H1 (cell line): Measurements from ENCODE around the gene TUT4. TPM values are rescaled to one million over a fixed set of nuclear protein-coding genes. Genes with fewer than 3 reads are reported as not detected.
A peak's percentile ranks its signal among the peaks of the same experiment; 100 is the strongest.

Experiments
- CTCF ChIA-PET: fragments of 300-600 bp; sonication (Branson Sonifier 250); formaldehyde crosslinking; loops from one replicate; lab custom pipeline; 2021; ENCODE audit not compliant: partially characterized antibody; lab: Charles Lee
- POLR2A ChIA-PET: fragments of 300-600 bp; sonication (Branson Sonifier 250); formaldehyde crosslinking; loops from one replicate; lab custom pipeline; 2021; ENCODE audit warnings: inconsistent platforms; ENCODE audit not compliant: partially characterized antibody; lab: Charles Lee
- DNase-seq, 2 experiments: peaks; one replicate each; pipeline versions ENCODE4 v3.0.0 to v3.0.0-alpha.2; 2010 to 2022; ENCODE audit warnings: low spot score in 2 of 2, low read depth in 1 of 2, mixed read lengths in 1 of 2
- FAIRE-seq: peaks from 2 replicates; lab custom pipeline; 2011; peaks lifted over from hg19 to GRCh38; lab: Jason Lieb, UNC
- H2AFZ ChIP-seq: 2 replicates; pipeline ENCODE4 v1.8.1; 2012; ENCODE audit warnings: low read length, inconsistent platforms
- H2AK5ac ChIP-seq: 2 replicates; pipeline ENCODE4 v1.6.1; 2013; ENCODE audit warnings: low read depth, low read length
- H2BK120ac ChIP-seq: replicated peaks from 2 replicates; pipeline ENCODE3; 2013; ENCODE audit warnings: low read depth, low read length, inconsistent platforms
- H2BK12ac ChIP-seq: 2 replicates; pipeline ENCODE4 v1.6.1; 2013; ENCODE audit warnings: low read depth, low read length
- H2BK15ac ChIP-seq: 2 replicates; pipeline ENCODE4 v1.6.1; 2013; ENCODE audit warnings: low read length
- H2BK20ac ChIP-seq: 2 replicates; pipeline ENCODE4 v1.6.1; 2013; ENCODE audit warnings: low read length
- H2BK5ac ChIP-seq: 2 replicates; pipeline ENCODE4 v1.6.1; 2013; ENCODE audit warnings: low read depth, low read length
- H3K14ac ChIP-seq: 2 replicates; pipeline ENCODE4 v1.6.1; 2013; ENCODE audit warnings: inconsistent platforms; ENCODE audit not compliant: insufficient read length
- H3K18ac ChIP-seq: 2 replicates; pipeline ENCODE4 v1.6.1; 2013; ENCODE audit warnings: low read length; ENCODE audit errors: extremely low read depth
- H3K23ac ChIP-seq: 2 replicates; pipeline ENCODE4 v1.6.1; 2013; ENCODE audit warnings: inconsistent platforms; ENCODE audit not compliant: insufficient read length
- H3K23me2 ChIP-seq: 2 replicates; pipeline ENCODE4 v1.6.1; 2013; ENCODE audit warnings: low read depth, low read length
- H3K27ac ChIP-seq: 2 replicates; pipeline ENCODE4 v1.6.1; 2011; ENCODE audit warnings: low read depth, low read length, inconsistent platforms
- H3K27me3 ChIP-seq, 4 experiments: replicated peaks in 1 of 4; 1 replicate in 1 of 4; 2 replicates in 3 of 4; pipeline versions ENCODE4 v1.6.1 to v1.8.1; 2011 to 2013; ENCODE audit warnings: low read length in 3 of 4, mild to moderate bottlenecking in 3 of 4, inconsistent platforms in 2 of 4, mixed read lengths in 2 of 4, moderate library complexity in 1 of 4; ENCODE audit not compliant: control insufficient read depth in 3 of 4, insufficient read depth in 3 of 4; ENCODE audit errors: extremely low read depth in 1 of 4
- H3K36me3 ChIP-seq, 4 experiments: 2 replicates each; pipeline versions ENCODE4 v1.6.1 to v1.8.1; 2011 to 2013; ENCODE audit warnings: mild to moderate bottlenecking in 4 of 4, low read length in 3 of 4, moderate library complexity in 2 of 4, control low read depth in 1 of 4, inconsistent platforms in 1 of 4; ENCODE audit not compliant: insufficient read depth in 4 of 4, control insufficient read depth in 2 of 4
- H3K4ac ChIP-seq: replicated peaks from 2 replicates; pipeline ENCODE3; 2013; ENCODE audit warnings: low read length, low read depth, mixed read lengths, inconsistent platforms; ENCODE audit not compliant: insufficient read length
- H3K4me1 ChIP-seq, 4 experiments: replicated peaks in 1 of 4; 1 replicate in 1 of 4; 2 replicates in 3 of 4; pipeline versions ENCODE4 v1.6.1 to v1.8.1; 2011 to 2013; ENCODE audit warnings: low read length in 3 of 4, inconsistent platforms in 2 of 4, mixed read lengths in 1 of 4; ENCODE audit not compliant: insufficient read depth in 4 of 4, control insufficient read depth in 3 of 4
- H3K4me2 ChIP-seq, 2 experiments: 2 replicates each; pipeline versions ENCODE4 v1.6.1 to v1.8.1; 2011 to 2013; ENCODE audit warnings: low read depth in 2 of 2, low read length in 2 of 2, control low read depth in 1 of 2, inconsistent platforms in 1 of 2, mild to moderate bottlenecking in 1 of 2; ENCODE audit not compliant: insufficient read depth in 1 of 2
- H3K4me3 ChIP-seq, 4 experiments: fragments of 200-600, 300-600 bp in 1 of 4; sonication (generic), shearing (Covaris generic), sonication (Bioruptor Twin) in 1 of 4; 2 replicates each; pipeline versions ENCODE4 v1.5.1 to v1.8.1; 2011 to 2016; ENCODE audit warnings: low read length in 4 of 4, low read depth in 3 of 4, control low read depth in 2 of 4, inconsistent platforms in 2 of 4, mild to moderate bottlenecking in 2 of 4, mixed read lengths in 1 of 4, moderate library complexity in 1 of 4; ENCODE audit not compliant: insufficient read depth in 2 of 4; ENCODE audit errors: extremely low read depth in 1 of 4
- H3K56ac ChIP-seq: replicated peaks from 2 replicates; pipeline ENCODE3; 2013; ENCODE audit warnings: low read depth, mild to moderate bottlenecking, mixed read lengths, low read length, inconsistent platforms; ENCODE audit not compliant: insufficient read length
- H3K79me1 ChIP-seq: 2 replicates; pipeline ENCODE4 v1.6.1; 2013; ENCODE audit warnings: low read depth, low read length, control low read depth
- H3K79me2 ChIP-seq, 2 experiments: 2 replicates each; pipeline versions ENCODE4 v1.6.1 to v1.8.1; 2012 to 2013; ENCODE audit warnings: low read length in 2 of 2, mild to moderate bottlenecking in 2 of 2, inconsistent platforms in 1 of 2; ENCODE audit not compliant: insufficient read depth in 2 of 2, control insufficient read depth in 1 of 2
- H3K9ac ChIP-seq, 4 experiments: replicated peaks in 1 of 4; 1 replicate in 1 of 4; 2 replicates in 3 of 4; pipeline versions ENCODE4 v1.6.1 to v1.8.1; 2011 to 2013; ENCODE audit warnings: low read depth in 3 of 4, low read length in 3 of 4, control low read depth in 2 of 4, mild to moderate bottlenecking in 2 of 4, moderate library complexity in 2 of 4, inconsistent platforms in 1 of 4; ENCODE audit errors: extremely low read depth in 1 of 4
- H3K9me3 ChIP-seq, 2 experiments: 2 replicates each; pipeline versions ENCODE4 v1.6.1 to v1.8.1; 2012 to 2013; ENCODE audit warnings: mild to moderate bottlenecking in 2 of 2, moderate library complexity in 2 of 2, control low read depth in 1 of 2, inconsistent platforms in 1 of 2, low read depth in 1 of 2, low read length in 1 of 2, mixed read lengths in 1 of 2; ENCODE audit not compliant: insufficient read depth in 2 of 2
- H4K20me1 ChIP-seq, 2 experiments: replicated peaks in 1 of 2; 2 replicates each; pipeline versions ENCODE3 to v1.8.1; 2011 to 2013; ENCODE audit warnings: inconsistent platforms in 2 of 2, low read length in 2 of 2, mild to moderate bottlenecking in 1 of 2; ENCODE audit not compliant: insufficient read depth in 2 of 2, control insufficient read depth in 1 of 2
- H4K5ac ChIP-seq: 2 replicates; pipeline ENCODE4 v1.6.1; 2013; ENCODE audit warnings: low read length, low read depth, mixed read lengths, inconsistent platforms; ENCODE audit not compliant: insufficient read length
- H4K8ac ChIP-seq: 2 replicates; pipeline ENCODE4 v1.8.0; 2013; ENCODE audit warnings: mild to moderate bottlenecking, moderate library complexity, low read length, inconsistent platforms; ENCODE audit not compliant: insufficient read depth; ENCODE audit errors: extremely low read depth
- H4K91ac ChIP-seq: replicated peaks from 2 replicates; pipeline ENCODE3; 2013; ENCODE audit warnings: low read length, mixed read lengths, inconsistent platforms; ENCODE audit not compliant: insufficient read length
- CBX8 ChIP-seq: fragments of 300-800, 300-1000 bp; sonication (generic); IDR thresholded peaks from 2 replicates; pipeline ENCODE4 v1.7.1; 2016; ENCODE audit warnings: low read depth, low read length, borderline replicate concordance
- RBBP5 ChIP-seq: IDR thresholded peaks from 2 replicates; pipeline ENCODE4 v1.7.1; 2012; ENCODE audit warnings: low read depth, mild to moderate bottlenecking, inconsistent platforms, low read length, moderate library complexity, borderline replicate concordance
- WGBS, 2 experiments: shearing (Covaris generic) in 1 of 2; methylation state at CpG; one replicate each; pipeline versions ENCODE4 v1.1.6 to v1.1.7; 2013 to 2015; ENCODE audit warnings: low lambda C conversion rate in 2 of 2, mixed read lengths in 2 of 2, inconsistent platforms in 1 of 2, low coverage in 1 of 2, missing lambda C conversion rate in 1 of 2; ENCODE audit not compliant: insufficient replicate concordance in 2 of 2, insufficient coverage in 1 of 2, insufficient read length in 1 of 2; ENCODE audit errors: extremely low coverage in 1 of 2, missing lambda C conversion rate in 1 of 2; 5-methylcytosine and 5-hydroxymethylcytosine counted together
- polyA plus RNA-seq, 7 experiments: library from polyadenylated mRNA; depleted of rRNA in 3 of 7; stranded (reverse) in 5 of 7; unstranded in 2 of 7; fragments of >200 nt in 5 of 7; fragments of 200-250 nt in 2 of 7; gene quantifications; 1 replicate in 5 of 7; 2 replicates in 1 of 7; 4 replicates in 1 of 7; pipeline versions ENCODE4 v1.2.1 to v1.2.3, GENCODE V29; 2011 to 2013; ENCODE audit warnings: missing spikeins in 2 of 7, mixed read lengths in 2 of 7
- total RNA-seq: library from RNA; stranded (reverse); fragmentation: NEBNext Ultra II Directional; extraction: Animal tissue kit (Norgen Biotek cat#: 25700); gene quantifications from 2 replicates; pipeline ENCODE4 v1.2.1, GENCODE V29; 2021

TUT4 gene
- total and polyA plus RNA-seq, 2 of the 8 experiments (the other 6 are each of a cell fraction or from before 2014, with no cell fraction given), result 54.5 to 63.3 TPM

DNA sequence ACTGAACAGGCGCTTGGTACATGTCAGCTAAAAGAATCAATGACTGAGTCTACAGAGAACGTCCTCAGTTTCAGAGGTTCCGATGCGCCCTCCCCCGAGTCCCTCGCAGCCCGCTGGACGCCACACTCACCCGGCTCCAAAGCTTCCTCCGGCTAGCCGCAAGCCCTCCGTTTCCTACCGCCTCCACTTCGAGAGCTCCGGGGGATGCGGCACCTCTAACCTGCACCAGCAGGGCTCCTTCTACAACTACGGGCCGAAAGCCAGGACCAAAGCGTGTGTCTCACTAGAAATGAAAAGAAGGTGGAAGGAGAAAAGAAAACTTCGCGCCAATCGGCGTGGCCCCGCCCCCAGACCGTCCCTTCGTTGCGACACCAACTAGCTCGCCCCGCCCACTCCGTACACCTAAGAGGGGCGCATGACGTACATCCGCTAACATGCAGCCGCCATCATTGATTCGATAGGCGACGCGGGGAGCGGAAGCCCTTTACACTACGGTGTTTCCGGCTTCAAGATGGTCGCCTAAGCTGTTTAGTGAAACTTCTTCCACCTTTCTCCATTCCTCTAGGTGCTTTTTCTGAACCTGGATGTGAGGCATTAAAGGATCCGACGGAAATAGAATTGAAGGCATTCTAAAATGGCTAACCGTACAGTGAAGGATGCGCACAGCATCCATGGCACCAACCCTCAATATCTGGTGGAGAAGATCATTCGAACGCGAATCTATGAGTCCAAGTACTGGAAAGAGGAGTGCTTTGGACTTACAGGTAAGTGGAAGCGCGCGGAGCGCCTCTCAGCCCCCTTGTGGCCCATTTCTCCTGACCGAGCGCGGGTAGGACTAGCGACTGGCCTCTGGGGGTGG is 148.5 kb downstream of the TUT4 start, which contains the start of the genes ORC1 and PRPF38A:
TSS of gene ORC1 (minus strand) at position 308 of the 859 bp plus-strand sequence. CDS start 2,200 bp downstream, outside the sequence.
TSS of gene PRPF38A (plus strand) at position 487 of the 859 bp plus-strand sequence. CDS start at position 635, 148 bp downstream.
- peak within 1 kb of the TSS; percentile 5 for H4K91ac ChIP-seq
- peak within 1 kb of the TSS; percentile 71 to 82 for H3K4me2 ChIP-seq
- H3K4ac ChIP-seq, result no peak within 1 kb of the TSS
- 1% methylated on average over 57 of the region's 57 CpGs; no CpG with 5 or more reads in 1 of the 2 experiments for WGBS, 2 experiments
- H4K5ac ChIP-seq, result peak within 1 kb of the TSS; percentile 95
- H4K20me1 ChIP-seq, result peaks cover 5 to 7% of the 10 kb centered on the region in 2 experiments
- no peak within 1 kb of the TSS for H2BK120ac ChIP-seq
- 0 out of 2 replicates have a peak, but pooled peaks cover 2% of the 10 kb centered on the region for H3K79me1 ChIP-seq
- peaks cover 5 to 68% of the 10 kb centered on the region in 2 experiments; a peak in 3 of 4 replicates for H3K79me2 ChIP-seq
- peak within 1 kb of the TSS; percentile 88 for H3K56ac ChIP-seq
- H3K23ac ChIP-seq, result no peak within 1 kb of the TSS
- H3K27me3 ChIP-seq, result no peaks in the 10 kb centered on the region
- peak within 1 kb of the TSS; percentile 34; the same call in 1 of the 2 replicates for H2AK5ac ChIP-seq
- peak within 1 kb of the TSS; percentile 89 to 98 (median 96) for H3K9ac ChIP-seq
- FAIRE-seq (peak; percentile 81), DNase-seq (peak; percentile 92 to 98)
- H2BK20ac ChIP-seq, result no peak within 1 kb of the TSS; the same call in 1 of the 2 replicates
- H3K36me3 ChIP-seq, result peaks cover 20 to 49% (median 44%) of the 10 kb centered on the region in 4 experiments
- peak within 1 kb of the TSS; percentile 89 to 94 (median 91) for H3K4me3 ChIP-seq
- peaks cover 0 to 7% (median 0%) of the 10 kb centered on the region in 4 experiments; a peak in 1 of 7 replicates for H3K4me1 ChIP-seq
- peak within 1 kb of the TSS; percentile 97 for H3K27ac ChIP-seq
- H2BK15ac ChIP-seq, result 0 out of 2 replicates have a peak within 1 kb of the TSS, but pooled peaks have one; percentile 20
- H2AFZ ChIP-seq, result peak within 1 kb of the TSS; percentile 91
- peak within 1 kb of the TSS; percentile 72; the same call in 1 of the 2 replicates for H2BK12ac ChIP-seq
- ChIA-PET POLR2A (interaction anchor here (0.7 to 9.8 kb wide), 52 partner anchors 8 to 572 kb away, joined by 3 to 82 read pairs (median 4); partner anchors contain the start of genes BTF3L4, CC2D1B, KTI12 and SHISAL2A), CTCF (interaction anchor here (0.9 to 1.8 kb wide), 6 partner anchors 11 to 281 kb away, joined by 3 to 5 read pairs (median 4); no protein-coding TSS in a partner anchor)
- peak within 1 kb of the TSS; percentile 97 for H2BK5ac ChIP-seq
- H3K18ac ChIP-seq, result peak within 1 kb of the TSS; percentile 84
- peak within 1 kb of the TSS; percentile 99; the same call in 1 of the 2 replicates for H4K8ac ChIP-seq
- H3K14ac ChIP-seq, result no peak within 1 kb of the TSS
- H3K9me3 ChIP-seq, result no peaks in the 10 kb centered on the region
- peaks cover 5% of the 10 kb centered on the region; the same call in 1 of the 2 replicates for H3K23me2 ChIP-seq
- TF ChIP-seq CBX8, result no peak
- peak; percentile 39; the same call in 1 of the 2 replicates for TF ChIP-seq RBBP5
